GM12892 (cell line): ENCODE results near the gene WNK4.

Experiments used
- POLR2A ChIP-seq: IDR thresholded peaks from 2 replicates; pipeline ENCODE4 v1.6.1; 2011; ENCODE audit warnings: low read depth, low read length, control low read depth
- POLR2AphosphoS5 ChIP-seq: IDR thresholded peaks from 2 replicates; pipeline ENCODE4 v1.6.1; 2011; ENCODE audit warnings: low read depth, low read length, control low read depth

DNA sequence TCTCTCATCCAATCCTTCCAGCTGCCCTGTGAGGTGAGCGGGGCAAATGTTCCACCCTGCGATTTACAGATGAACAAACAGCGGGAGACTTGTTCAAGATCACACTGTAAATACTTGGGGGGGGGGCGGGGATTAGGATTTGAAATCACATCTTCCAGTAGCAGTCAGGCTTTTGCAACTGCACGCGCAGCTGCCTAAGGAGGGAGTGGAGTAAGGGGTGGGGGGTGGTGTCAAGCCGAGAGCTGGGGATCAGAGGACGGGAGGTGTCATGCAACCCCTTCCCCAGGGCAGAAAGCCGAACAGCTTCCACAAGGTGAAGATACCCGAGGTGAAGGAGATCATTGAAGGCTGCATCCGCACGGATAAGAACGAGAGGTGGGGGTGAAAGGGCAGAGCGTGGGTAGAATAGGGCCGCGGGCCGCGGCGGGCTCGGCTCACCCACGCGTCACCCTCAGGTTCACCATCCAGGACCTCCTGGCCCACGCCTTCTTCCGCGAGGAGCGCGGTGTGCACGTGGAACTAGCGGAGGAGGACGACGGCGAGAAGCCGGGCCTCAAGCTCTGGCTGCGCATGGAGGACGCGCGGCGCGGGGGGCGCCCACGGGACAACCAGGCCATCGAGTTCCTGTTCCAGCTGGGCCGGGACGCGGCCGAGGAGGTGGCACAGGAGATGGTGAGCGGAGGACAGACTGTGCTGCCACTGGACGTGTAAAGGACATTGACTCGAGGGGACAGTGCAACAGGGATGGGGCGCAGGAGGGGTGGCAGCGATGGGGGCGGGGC is 4.6 kb downstream of the WNK4 start:
- no peak for TF ChIP-seq POLR2A
- no peak for TF ChIP-seq POLR2AphosphoS5
